ENCODE results near the gene PIH1D1. TPM values are rescaled to one million over a fixed set of nuclear protein-coding genes. Genes with fewer than 3 reads are reported as not detected.

The PIH1D1 gene
- total and polyA plus RNA-seq, 2 of the 8 experiments (the other 6 are each of a cell fraction or from before 2014, with no cell fraction given): 146 to 195 TPM

DNA sequence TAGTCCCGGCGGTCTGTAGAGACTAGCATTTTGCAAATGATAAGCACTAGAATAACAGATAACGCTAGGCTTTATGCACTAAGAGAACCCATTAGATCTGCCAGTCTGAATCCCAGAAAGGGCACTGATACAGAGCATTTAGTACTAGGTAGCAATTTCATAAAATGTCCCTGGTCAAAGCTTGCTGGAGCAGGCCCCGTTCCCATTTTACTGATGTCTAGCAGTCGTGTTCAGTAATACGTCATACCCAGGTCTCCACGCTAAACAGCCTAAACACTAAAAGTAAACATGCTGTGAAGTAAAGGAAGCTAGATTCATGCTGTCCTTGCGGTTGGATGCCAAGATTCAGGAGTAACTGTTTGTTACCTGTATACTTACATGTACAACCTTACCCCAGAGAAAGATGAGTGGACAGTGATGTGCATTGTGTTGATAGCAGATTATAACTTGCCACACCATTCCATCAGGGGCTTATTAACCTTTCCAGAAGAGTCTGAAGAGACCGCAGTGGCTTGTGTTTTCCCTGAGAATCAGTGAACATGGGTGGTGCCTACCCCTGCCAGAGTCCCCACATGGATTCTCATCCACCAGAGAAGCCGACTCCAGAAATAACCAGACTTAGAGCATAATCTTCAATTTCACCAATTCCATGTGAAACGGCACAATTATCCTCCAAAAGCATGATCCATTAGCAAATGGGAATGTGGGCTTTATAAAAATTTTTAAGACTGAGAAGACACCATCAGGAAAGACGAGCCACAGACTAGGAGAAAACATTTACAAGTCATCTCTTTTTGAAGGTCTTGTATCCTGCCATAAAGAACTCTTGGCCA, 41.2 kb upstream of the PIH1D1 start (continued):
- TF ChIP-seq KDM5A (IDR thresholded peaks at IDR 0.05; ENCODE audit: low read length) (no peak), CTCF (IDR thresholded peaks at IDR 0.05; ENCODE audit: control extremely low read depth in 1 of 3, insufficient read depth in 1 of 3, low read depth in 1 of 3, low read length in 3 of 3) (no peak)

Measured in H1 (cell line).